Thyroid gland (tissue), 4 donors: ENCODE data around the gene TBX6.

Experiments used
- CTCF ChIP-seq, 6 experiments: fragments of 200-600 bp in 3 of 6; fragments of 450-650 bp in 3 of 6; sonication (generic) in 3 of 6; IDR thresholded peaks; one replicate each; pipeline ENCODE4 v1.5.1; 2016 to 2019; ENCODE audit warnings: antibody characterized with exemption in 6 of 6, mild to moderate bottlenecking in 2 of 6, inconsistent platforms in 1 of 6, moderate library complexity in 1 of 6
- POLR2A ChIP-seq, 2 donors: fragments of 450-650 bp; IDR thresholded peaks; one replicate each; pipeline ENCODE4 v1.6.1; 2017; ENCODE audit warnings: antibody characterized with exemption in 2 of 2, mild to moderate bottlenecking in 2 of 2, moderate library complexity in 1 of 2

GRCh38 chr16:30091474-30092372, at the start of gene TBX6:
- TF ChIP-seq POLR2A (IDR thresholded peaks at IDR 0.05) (peak in 1 of 2 donors; percentile 47), CTCF (IDR thresholded peaks at IDR 0.05) (peak in 5 of 6 experiments; percentile 67 to 98 (median 79))
